T-helper 1 cell treated with Interleukin-12 subunit alpha and Interleukin-12 subunit beta and Interleukin-4 antibody, amounts not matched to agents 30 ng/mL and 1 ng/mL, for 36 hours (primary cell): ENCODE measurements around the gene TMEM143. TPM values are rescaled to one million over a fixed set of nuclear protein-coding genes. Genes with fewer than 3 reads are reported as not detected.
"Not testable (repeated sequence)": the region's sequence is repeated elsewhere in the genome, so short reads cannot be mapped to it uniquely, and the experiment has no call there.

Experiments
- intact Hi-C: fragments of 100-400 bp; cut with micrococcal nuclease; formaldehyde crosslinking; loops from one replicate; pipeline ENCODE4 v1.15.1; 2024
- total RNA-seq: library from RNA; stranded (reverse); gene quantifications from 2 replicates; pipeline ENCODE4 v1.2.3, GENCODE V29; 2022

The TMEM143 gene
- total RNA-seq, 1 donor from 2014 or later = 14.7 TPM

DNA sequence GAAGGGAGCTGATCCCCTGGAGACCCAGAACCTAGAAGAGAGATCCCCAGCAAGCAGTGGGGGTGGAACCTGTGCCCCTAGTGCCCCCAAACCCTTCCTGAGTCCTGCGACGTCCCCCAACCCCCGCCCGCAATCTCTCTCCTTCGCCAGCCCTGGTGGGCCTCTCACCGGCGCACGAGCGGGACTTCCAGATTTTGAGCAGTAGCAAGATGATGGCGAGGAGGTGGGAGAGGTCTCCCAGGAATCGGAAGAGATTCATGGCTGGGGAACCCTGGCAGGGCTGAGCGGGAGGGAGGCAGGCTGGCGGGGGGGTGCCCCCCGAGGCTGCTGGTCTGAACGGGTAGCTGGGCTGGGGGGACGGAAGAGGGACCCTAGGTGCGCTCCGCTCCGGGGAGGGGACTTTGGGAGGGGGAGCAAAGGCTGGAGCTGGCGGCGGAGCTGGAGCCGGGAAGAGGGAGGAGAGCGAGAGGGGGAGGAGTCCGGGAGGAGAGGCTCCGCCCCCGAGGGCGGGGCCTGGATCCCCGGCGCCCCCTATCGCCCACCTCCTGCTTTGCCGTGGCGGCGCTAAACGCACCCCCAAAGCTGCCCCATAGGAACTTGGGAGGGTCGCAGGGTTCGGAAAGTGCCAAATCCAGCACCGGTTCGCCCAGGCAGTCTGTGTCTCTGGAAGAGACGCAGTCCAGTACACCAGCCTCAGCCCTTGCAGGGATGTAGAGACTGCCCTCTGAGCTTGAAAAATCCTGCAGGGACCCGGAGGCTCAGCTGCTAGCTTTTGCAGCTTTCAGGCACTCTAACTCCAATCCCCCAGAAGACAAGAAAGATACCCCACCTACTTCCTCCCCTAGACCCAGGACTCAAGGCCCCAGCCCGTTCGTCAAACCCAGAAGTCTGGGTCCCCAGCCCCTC is 27.6 kb upstream of the TMEM143 start, which contains the start of gene KDELR1:
TSS of gene KDELR1 (minus strand) at position 452 of the 906 bp plus-strand sequence. CDS start at position 259, 193 bp downstream.
- intact Hi-C loops = loop anchor here (1.0 to 2.0 kb wide), 8 partner anchors 8 to 101 kb away; partner anchors contain the start of genes CYTH2, GRWD1 and SYNGR4

GRCh38 chr19:48390188-48391099 is 26.7 kb upstream of the TMEM143 start:
- intact Hi-C loops = loop anchor here (1.0 to 2.0 kb wide), 9 partner anchors 9 to 102 kb away; partner anchors contain the start of genes CYTH2, GRWD1 and SYNGR4

DNA sequence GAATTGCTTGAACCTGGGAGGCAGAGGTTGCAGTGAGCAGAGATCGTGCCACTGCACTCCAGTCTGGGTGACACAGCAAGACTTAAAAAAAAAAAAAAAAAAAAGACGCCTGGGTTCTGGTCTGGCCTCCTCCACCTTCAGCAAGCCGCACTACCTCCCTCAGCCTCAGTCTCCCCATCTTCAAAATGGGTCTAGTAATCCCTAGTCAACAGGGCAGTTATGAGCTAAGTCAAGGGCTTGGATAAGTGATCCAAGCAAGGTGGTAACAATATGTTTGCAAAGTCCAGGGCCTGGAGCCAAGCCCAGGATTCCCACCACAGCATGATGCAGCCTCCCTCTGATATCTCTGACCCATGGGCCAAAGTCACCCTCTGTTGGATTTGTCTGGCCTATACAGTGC is 23.2 kb upstream of the TMEM143 start:
- intact Hi-C loops = no loop called here

DNA sequence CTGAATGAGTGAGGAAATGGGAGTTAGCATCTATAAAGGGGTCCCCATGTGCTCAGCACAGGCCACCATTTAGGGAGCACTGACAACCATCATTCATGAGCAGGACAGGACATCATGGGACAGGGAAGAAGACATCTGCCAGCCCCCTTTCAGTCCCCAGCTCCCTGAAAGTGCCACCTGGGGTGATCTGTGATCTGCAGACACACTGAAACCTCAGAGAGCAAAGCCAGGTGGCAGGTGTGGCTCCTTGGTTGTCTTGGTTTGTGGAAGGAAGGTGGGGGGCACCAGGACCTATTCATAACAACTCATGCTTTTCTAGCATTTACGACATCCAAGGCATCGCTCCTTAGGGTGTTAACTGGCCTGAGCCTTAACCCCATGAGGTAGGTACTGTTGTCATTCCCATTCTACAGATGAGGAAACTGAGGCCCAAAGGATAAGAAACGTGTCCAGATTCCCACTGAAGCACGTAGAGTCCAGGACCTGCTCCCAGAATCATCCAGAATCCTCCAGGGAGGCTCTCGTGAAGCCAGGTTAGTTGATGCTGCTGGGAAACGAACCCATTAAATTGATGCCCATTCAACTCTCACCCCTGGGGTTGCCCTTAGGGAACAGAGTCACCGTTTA is 21.8 kb upstream of the TMEM143 start:
- intact Hi-C loops = no loop called here

- intact Hi-C loops = no loop called here
Observed at GRCh38 chr19:48382286-48382685, 18.5 kb upstream of the TMEM143 start.

DNA sequence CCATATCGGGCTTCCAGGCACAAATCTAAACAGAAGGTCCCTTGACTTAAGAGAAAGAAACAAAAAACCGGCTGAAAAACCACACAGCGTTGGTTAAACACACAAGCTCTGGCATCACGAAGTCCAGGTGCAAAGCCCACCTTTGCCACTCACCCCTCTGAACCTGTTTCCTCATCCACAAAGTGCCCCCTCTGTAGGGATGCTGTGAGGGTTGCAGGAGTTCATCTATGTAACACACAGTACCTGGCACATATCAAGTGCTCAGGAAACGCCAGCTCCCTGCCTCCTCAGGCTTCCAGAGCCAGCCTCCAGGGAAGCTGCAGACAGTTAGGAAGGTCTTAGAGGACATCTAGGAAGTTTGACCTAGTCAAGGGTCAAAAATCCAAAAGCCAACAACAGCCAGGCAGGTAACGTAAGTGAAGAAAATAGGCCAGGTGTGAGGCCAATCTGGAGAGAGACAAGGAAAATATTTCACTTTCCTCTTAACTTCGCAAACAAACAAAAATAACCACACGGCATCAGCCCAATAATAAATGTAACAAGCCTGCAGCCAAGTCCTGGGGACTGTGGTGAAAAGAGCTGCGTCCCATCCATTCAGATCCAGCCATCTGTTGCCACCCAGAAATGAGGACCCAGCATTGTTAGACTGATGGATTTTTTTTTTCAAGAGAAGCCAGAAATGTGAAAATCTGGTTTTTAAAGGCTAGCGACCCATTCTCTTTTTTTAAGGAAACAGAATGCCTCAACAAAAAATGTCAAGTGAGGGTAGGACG is 17.6 kb upstream of the TMEM143 start:
- intact Hi-C loops = no loop called here

DNA sequence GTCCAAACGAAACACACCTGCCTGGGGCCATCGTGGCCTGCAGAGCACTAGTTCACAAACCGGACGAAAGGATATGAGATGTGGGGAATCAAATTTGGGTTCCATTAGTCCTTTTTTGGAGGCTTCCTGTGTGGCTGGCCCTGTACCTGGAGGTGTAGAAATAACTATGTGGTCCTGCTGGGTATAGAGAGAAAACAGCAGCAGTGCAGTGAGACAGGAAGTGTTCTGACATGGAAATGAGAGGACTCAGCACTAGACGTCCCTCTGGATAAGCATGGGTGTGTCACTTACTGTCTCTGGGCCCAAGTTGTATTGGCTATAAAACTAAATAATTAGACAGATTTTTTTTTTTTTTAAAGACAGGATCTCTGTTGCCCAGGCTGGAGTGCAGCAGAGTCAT is 15.3 kb upstream of the TMEM143 start:
- intact Hi-C loops = no loop called here

- intact Hi-C loops = loop anchor here (1.0 kb wide), 1 partner anchor 12 kb away; no protein-coding TSS in a partner anchor
Observed at GRCh38 chr19:48378194-48378570, 14.4 kb upstream of the TMEM143 start.

GRCh38 chr19:48373567-48373966 is 9.8 kb upstream of the TMEM143 start:
- intact Hi-C loops = no loop called here

- intact Hi-C loops = no loop called here
Observed at GRCh38 chr19:48372904-48373303, 9.2 kb upstream of the TMEM143 start.

DNA sequence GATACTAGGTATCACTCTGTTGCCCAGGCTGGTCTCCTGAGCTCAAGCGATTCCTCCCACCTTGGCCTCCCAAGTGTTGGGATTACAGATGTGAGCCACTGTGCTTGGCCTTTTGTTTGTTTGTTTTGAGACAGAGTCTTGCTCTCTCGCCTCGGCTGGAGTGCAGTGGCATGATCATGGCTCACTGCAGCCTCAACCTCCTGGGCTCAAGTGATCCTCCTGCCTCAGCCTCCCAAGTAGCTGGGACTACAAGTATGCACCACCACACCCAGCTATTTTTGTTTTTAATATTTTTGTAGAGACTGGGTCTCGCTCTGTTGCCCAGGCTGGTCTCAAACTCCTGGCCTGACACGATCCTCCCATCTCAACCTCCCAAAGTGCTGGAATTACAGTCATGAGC is 8.0 kb upstream of the TMEM143 start:
- intact Hi-C loops = not testable (repeated sequence)

DNA sequence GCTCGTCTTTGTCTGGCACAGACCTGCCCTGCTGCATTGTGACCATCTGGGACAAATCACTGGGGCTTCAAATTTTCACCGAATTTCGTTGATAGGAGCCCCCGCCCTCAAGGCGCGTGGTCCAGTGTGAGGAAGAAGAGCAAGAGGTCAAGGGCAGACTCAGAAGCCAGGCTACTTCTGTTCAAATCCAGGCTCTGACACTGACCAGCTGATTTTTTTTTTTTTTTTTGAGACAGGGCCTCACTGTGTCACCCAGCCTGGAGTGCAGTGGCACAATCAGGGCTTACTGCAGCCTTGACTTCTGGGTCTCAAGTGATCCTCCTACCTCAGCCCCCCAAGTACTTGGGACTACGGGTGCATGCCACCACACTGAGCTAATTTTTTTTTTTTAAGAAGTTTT is 7.6 kb upstream of the TMEM143 start:
- intact Hi-C loops = no loop called here

DNA sequence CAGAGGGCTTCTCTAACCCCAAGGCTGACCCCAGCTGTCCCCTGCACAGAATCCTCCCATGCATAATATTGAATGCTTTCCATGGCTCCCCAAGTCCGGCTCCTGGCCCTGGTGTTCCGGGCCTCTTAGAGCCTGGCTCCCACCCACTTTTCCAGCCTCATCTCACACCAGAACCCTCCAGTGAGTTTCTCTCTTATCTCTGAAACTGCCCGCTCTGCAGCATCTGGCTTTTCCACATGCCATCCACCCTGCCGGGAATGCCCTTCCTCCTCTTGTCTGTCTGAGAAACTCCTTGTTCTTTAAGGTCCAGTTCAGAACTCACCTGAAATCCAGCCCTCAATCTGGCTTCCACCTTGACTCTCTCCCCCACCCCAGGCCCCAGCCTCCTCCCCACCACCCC is 7.2 kb upstream of the TMEM143 start:
- intact Hi-C loops = no loop called here

- intact Hi-C loops = no loop called here
Observed at GRCh38 chr19:48368936-48369335, 5.2 kb upstream of the TMEM143 start.

- intact Hi-C loops = no loop called here
Observed at GRCh38 chr19:48367855-48368254, 4.1 kb upstream of the TMEM143 start.

DNA sequence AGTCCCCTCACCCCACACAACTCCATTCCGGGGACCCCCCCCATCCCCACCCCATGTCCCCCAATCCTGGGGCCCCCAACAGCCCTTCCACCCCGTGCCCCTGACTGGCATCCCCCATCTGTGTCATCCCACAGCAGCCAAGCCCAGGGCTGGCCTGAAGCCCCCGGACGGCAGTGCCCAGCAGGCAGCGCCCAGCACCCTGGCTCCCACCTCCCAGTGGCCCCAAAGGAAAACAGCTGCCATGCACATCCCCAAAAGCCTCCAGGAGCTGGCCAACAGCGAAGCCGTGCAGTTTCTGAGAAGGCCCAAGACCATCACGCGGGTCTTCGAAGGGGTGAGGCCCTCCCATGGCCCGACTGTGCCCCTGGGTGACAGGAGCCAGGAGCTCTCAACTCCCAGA is 1.9 kb upstream of the TMEM143 start:
- intact Hi-C loops = no loop called here

DNA sequence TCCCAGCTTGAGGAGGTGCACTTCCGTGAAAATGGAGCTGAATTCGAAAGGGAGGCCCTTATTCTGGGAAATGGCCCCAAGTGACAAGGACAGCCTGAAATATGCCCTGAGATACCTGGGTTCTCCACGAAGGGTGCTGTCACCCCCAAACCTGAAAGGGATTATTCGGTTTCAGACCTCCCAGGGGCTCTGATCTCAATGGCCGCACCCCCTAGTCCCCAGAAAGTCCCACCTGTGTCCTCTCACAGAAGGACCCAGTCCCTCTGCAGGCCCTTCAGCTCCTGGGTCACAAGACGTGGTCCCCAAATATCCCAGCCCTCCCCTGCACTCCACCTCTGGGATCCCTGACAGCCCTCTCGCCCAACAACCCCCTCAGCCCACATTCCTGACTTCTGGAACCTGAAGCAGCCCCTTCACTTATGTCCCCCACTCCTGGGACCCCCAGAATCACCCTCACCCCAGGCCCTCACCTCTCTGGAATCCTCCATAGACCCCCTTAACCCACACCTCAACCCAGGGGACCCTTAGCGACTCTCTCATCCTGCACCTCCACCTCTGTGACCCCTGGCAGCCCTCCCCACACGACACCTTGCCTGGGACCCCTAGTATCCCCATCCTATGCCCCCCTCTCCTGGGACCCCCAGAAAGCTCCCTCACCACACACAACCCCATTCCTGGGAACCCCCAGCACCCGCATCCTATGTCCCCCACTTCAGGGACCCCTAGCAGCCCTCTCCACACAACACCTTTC is 1.0 kb upstream of the TMEM143 start:
- intact Hi-C loops = loop anchor here (1.0 to 5.0 kb wide), 13 partner anchors 27 to 1327 kb away; partner anchors contain the start of genes CYTH2, GRWD1, KDELR1 and LIG1

DNA sequence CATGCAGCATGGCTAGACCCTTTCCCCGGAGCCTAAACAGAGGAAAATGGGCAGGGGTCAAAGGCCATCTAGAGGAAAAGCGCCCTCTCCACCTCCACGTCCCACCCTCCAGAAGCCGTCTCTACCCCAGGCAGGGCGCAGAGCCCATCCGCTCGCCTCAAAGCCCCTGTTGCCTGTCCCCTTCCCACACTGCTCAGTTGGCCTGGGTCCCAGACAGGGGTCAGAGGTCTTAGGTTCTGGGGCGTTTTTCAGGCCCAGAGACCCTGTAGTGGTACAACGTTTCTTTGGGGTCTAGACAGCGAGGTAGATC is 285 bp downstream of the TMEM143 start:
- intact Hi-C loops = loop anchor here (1.0 to 5.0 kb wide), 10 partner anchors 33 to 1326 kb away; partner anchors contain the start of genes CARD8, DHX34, INAFM1 and RPL18

- intact Hi-C loops = loop anchor here (1.0 to 5.0 kb wide), 10 partner anchors 33 to 1326 kb away; partner anchors contain the start of genes CARD8, DHX34, INAFM1 and RPL18
Observed at GRCh38 chr19:48362716-48363499, 832 bp downstream of the TMEM143 start.
